GM23338 (cell line): ENCODE data around the gene FAM90A26.

Experiments used
- JUNB ChIP-seq: IDR thresholded peaks from one replicate; pipeline ENCODE4 v1.6.1; 2016; ENCODE audit warnings: antibody characterized with exemption; ENCODE audit not compliant: unreplicated experiment
- POLR2AphosphoS5 ChIP-seq: IDR thresholded peaks from 2 replicates; pipeline ENCODE4 v1.6.1; 2016; ENCODE audit warnings: antibody characterized with exemption, low read depth
- TF ChIP-seq, protein P1 (sequence below), 2 experiments: fragments of 200-600 bp in 1 of 2; sonication (generic) in 1 of 2; conservative IDR thresholded peaks; 2 replicates each; pipeline versions ENCODE4 v1.5.1 to v1.6.1; 2016 to 2017; ENCODE audit warnings: antibody characterized with exemption in 2 of 2, low read depth in 2 of 2, mild to moderate bottlenecking in 2 of 2, moderate library complexity in 1 of 2

DNA sequence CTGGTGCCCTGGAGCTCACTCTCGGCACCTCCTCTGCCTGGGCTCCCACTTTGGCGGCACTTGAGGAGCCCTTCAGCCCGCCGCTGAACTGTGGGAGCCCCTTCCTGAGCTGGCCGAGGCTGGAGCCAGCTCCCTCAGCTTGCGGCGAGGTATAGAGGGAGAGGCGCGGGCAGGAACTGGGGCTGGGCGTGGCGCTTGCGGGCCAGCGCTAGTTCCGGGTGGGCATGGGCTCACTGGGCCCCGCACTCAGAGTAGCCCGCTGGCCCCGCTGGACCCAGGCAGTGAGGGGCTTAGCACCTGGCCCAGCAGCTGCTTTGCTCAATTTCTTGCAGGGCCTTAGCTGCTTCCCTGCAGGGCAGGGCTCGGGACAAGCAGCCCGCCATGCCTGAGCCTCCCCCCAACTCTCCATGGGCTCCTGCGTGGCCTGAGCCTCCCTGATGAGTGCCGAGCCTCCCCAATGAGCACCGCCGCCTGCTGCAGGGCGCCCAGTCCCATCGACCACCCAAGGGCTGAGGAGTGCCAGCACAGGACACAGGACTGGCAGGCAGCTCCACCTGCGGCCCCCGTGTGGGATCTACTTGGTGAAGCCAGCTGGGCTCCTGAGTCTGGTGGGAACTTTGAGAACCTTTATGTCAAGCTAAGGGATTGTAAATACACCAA lies 26.7 kb upstream of the FAM90A26 start:
- TF ChIP-seq, protein P1, sequence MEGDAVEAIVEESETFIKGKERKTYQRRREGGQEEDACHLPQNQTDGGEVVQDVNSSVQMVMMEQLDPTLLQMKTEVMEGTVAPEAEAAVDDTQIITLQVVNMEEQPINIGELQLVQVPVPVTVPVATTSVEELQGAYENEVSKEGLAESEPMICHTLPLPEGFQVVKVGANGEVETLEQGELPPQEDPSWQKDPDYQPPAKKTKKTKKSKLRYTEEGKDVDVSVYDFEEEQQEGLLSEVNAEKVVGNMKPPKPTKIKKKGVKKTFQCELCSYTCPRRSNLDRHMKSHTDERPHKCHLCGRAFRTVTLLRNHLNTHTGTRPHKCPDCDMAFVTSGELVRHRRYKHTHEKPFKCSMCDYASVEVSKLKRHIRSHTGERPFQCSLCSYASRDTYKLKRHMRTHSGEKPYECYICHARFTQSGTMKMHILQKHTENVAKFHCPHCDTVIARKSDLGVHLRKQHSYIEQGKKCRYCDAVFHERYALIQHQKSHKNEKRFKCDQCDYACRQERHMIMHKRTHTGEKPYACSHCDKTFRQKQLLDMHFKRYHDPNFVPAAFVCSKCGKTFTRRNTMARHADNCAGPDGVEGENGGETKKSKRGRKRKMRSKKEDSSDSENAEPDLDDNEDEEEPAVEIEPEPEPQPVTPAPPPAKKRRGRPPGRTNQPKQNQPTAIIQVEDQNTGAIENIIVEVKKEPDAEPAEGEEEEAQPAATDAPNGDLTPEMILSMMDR (conservative IDR thresholded peaks at IDR 0.05; ENCODE audit: low read depth in 2 of 2) = no peak
- TF ChIP-seq POLR2AphosphoS5 (no peak), JUNB (no peak)
